Astrocyte of the spinal cord (primary cell): Measurements from ENCODE around the gene GTPBP4.
A peak's percentile ranks its signal among the peaks of the same experiment; 100 is the strongest.

Experiments used
- DNase-seq: peaks from one replicate; pipeline ENCODE4 v3.0.0; 2011; ENCODE audit warnings: low read depth, low spot score
- H3K4me3 ChIP-seq: 2 replicates; pipeline ENCODE4 v1.5.1; 2011; ENCODE audit warnings: low read depth, mild to moderate bottlenecking, low read length, moderate library complexity
- in situ Hi-C: cut with HindIII; loops from 2 replicates; pipeline ENCODE4 v1.10.0; 2017; ENCODE audit warnings: low sequenced_read_pairs
- TF ChIP-seq, protein P1 (sequence below): IDR thresholded peaks from 2 replicates; pipeline ENCODE4 v1.5.1; 2012; ENCODE audit warnings: low read depth, mild to moderate bottlenecking, low read length, inconsistent platforms

The GTPBP4 gene

DNA sequence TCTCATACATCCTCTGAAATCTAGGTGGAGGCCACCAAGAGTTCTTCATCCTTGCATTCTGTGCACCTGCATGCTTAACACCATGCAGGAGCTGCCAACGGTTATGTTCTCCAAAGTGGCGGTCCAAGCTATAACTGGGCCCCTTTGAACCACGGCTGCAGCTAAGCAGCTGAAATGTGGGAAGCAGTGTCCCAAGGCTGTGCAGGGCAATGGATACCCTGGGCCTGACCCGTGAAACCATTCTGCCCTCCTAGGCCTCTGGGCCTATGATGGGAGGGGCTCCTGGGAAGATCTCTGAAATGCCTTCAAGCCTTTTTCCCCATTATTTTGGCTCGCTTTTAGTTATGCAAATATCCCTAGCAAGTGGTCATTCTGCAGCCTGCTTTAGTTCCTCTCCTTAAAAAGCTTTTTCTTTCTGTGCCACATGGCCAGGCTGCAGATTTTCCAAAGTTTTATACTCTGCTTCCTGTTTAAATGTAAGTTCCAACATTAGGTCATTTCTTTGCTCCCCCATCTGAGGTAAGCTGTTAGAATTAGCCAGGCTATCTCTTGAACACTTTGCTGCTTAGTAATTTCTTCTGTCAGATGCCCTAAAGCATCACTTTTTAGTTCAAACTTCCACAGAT lies 7.7 kb upstream of the GTPBP4 start:
- TF ChIP-seq, protein P1, sequence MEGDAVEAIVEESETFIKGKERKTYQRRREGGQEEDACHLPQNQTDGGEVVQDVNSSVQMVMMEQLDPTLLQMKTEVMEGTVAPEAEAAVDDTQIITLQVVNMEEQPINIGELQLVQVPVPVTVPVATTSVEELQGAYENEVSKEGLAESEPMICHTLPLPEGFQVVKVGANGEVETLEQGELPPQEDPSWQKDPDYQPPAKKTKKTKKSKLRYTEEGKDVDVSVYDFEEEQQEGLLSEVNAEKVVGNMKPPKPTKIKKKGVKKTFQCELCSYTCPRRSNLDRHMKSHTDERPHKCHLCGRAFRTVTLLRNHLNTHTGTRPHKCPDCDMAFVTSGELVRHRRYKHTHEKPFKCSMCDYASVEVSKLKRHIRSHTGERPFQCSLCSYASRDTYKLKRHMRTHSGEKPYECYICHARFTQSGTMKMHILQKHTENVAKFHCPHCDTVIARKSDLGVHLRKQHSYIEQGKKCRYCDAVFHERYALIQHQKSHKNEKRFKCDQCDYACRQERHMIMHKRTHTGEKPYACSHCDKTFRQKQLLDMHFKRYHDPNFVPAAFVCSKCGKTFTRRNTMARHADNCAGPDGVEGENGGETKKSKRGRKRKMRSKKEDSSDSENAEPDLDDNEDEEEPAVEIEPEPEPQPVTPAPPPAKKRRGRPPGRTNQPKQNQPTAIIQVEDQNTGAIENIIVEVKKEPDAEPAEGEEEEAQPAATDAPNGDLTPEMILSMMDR: no peak
- DNase-seq: no peak
- no peak overlapping the region for H3K4me3 ChIP-seq
- in situ Hi-C loops: no loop called here

DNA sequence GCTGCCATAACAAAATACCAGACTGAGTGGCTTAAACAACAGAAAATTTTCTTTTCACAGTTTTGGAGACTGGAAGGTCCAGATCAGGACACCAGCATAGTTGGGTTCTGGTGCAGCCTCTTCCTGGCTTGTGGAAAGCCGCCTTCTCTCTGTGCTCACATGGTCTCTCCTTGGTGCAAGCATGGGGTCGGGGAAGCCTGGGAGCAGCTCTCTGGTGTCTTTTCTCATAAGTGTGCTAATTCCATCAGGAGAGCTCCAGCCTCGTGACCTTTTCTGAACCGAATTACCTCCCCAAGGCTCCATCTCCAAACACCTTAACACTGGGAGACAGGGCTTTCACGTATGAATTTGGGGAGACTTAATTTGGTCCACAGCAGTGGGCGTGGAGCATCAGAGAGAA lies 4.8 kb upstream of the GTPBP4 start:
- no peak for DNase-seq
- TF ChIP-seq, protein P1: no peak
- H3K4me3 ChIP-seq: no peak overlapping the region
- in situ Hi-C loops: no loop called here

DNA sequence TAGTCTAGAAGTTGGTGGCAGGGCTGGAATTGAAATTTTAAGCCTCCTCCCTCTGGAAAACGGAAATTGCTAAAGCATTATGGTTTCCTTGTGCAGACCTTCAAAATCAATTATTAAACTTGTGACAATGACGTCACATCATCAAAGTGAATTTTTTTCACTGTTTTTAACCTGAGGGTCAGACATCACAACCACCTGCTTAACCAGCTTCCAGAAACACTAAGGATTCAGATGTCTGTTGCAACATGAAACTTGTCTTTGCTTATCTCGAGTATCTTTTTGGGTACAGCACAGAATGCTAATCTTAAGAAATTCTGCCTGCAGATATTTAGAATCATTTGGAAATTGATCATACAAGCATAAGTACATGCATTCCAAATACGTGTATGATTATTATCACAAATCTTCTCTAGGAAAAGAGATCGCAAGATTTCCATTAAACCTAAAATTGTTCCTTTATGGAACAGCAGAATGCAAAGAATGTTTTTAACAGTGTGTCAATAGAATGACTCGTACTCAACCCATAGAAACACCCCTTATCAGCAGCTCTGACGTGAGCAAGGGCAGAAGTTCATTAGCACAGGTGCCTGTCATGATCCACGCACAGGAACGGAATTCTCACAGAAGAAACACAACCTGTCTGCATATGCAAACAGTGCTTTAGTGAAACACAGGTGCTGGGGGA lies 4.1 kb upstream of the GTPBP4 start:
- in situ Hi-C loops: no loop called here
- TF ChIP-seq, protein P1: no peak
- DNase-seq: no peak
- H3K4me3 ChIP-seq: no peak overlapping the region

DNA sequence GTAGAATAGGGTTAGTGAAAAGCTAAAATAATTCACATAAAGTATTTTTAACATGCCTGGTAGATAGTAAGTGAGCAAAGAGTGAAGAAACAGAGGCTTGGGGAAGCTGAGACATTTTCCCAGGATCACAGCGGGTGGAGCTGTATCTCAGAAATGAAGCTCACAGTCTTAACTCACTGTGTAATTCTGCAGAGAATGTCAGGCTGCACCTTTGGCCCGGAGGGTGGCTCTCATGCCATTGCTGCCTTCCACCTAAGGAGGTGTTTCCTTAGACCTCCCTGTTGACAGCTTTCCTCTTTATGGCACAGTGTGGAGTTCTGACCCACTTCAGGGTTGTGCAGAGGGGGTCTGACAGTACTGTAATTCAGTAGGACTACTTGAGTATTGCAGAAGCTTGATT lies 2.9 kb upstream of the GTPBP4 start:
- in situ Hi-C loops: no loop called here
- TF ChIP-seq, protein P1: no peak

DNA sequence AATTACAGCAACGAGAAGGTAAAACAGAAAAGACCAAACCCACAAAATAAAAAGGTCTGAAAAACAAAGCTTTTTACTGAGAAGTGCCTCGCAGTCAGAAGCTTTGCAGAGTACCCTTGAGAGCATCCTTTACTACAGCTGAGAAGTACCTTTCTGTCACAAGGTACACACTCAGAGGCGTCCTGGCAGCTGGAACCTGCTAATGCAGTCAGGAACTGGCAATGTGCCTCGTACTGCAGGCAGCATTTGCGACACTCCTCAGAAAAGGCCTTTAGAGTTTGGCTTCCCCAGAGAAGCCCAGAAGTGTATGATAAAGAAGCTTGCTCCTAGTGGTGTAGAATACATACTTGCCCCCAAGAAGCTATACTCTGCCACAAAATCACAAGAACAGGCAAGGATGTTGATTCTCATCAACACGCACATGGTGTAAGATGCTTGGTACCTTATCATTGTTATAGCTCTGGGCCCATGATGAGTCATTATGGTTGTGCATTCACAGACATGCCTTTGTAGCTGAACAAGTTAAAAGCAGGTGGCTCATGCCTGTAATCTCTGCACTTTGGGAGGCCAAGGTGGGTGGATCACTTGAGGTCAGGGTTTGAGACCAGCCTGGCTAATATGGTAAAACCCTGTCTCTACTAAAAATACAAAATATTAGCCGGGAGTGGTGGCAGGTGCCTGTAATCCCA lies 2.0 kb upstream of the GTPBP4 start:
- peak; percentile 62 for DNase-seq
- no peak overlapping the region for H3K4me3 ChIP-seq
- TF ChIP-seq, protein P1: no peak
- in situ Hi-C loops: no loop called here

More for the DNA sequence above, 2.9 kb upstream of the GTPBP4 start:
- no peak for DNase-seq
- H3K4me3 ChIP-seq: no peak overlapping the region

DNA sequence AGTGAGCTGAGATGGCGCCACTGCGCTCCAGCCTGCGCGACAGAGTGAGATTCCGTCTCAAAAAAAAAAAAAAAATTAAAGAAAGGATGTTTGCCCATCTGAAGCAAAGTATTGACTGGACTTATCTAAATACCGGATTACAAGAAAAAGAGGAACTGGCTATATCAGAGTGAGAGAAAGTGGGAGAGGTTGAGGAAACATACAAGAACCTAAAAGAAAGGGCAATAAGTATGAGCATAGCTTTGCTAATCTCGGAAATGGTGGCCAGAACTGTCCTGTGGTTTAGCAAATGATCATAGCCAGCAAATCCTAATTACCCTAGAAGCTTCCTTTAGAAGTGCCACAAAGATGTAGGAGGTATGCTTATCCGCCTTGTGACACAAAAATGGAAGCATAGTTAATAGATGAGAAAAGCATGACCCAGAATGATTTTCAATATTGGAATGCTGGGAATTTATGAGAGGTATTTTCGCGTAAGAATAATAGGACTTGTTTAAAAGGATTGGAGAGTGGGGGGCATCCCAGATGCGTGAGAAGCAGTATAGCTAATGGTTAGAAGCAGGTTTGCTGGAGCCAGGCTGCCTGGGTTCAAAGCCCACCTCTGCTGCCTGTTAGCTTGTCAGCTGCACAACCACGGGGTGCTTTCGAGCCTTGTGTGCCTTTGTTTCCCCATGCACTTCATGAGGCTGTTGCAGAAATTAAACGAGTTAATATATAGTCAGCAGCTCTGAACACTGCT lies 1.2 kb upstream of the GTPBP4 start:
- peak overlapping the region; percentile 99 for H3K4me3 ChIP-seq
- in situ Hi-C loops: no loop called here
- peak; percentile 74 for DNase-seq
- TF ChIP-seq, protein P1: no peak
